Chondrocyte (in vitro differentiated cells): ENCODE results near the gene FRMD4A. TPM values are rescaled to one million over a fixed set of nuclear protein-coding genes. Genes with fewer than 3 reads are reported as not detected.
A peak's percentile ranks its signal among the peaks of the same experiment; 100 is the strongest.

Source experiments
- DNase-seq: peaks from one replicate; pipeline ENCODE4 v3.0.0; 2021; ENCODE audit warnings: mixed read lengths, low spot score
- H3K27ac Mint-ChIP-seq: one replicate; pipeline ENCODE4 v1.8.0; 2021; ENCODE audit warnings: mild to moderate bottlenecking, moderate library complexity, mixed read lengths; ENCODE audit not compliant: unreplicated experiment
- H3K27me3 Mint-ChIP-seq: 2 replicates; pipeline ENCODE4 v1.8.0; 2021; ENCODE audit warnings: low read depth, mixed read lengths
- H3K36me3 Mint-ChIP-seq: 2 replicates; pipeline ENCODE4 v1.8.0; 2021; ENCODE audit warnings: low read depth, mixed read lengths
- H3K4me1 Mint-ChIP-seq: 2 replicates; pipeline ENCODE4 v1.8.0; 2021; ENCODE audit warnings: low read depth, mild to moderate bottlenecking, mixed read lengths
- H3K4me3 Mint-ChIP-seq: one replicate; pipeline ENCODE4 v1.8.0; 2021; ENCODE audit warnings: mild to moderate bottlenecking, moderate library complexity, mixed read lengths; ENCODE audit not compliant: unreplicated experiment
- H3K9me3 Mint-ChIP-seq: 2 replicates; pipeline ENCODE4 v1.8.0; 2021; ENCODE audit warnings: low read depth, mixed read lengths
- CTCF ChIP-seq: fragments of 200-600 bp; sonication (generic); IDR thresholded peaks from 2 replicates; pipeline ENCODE4 v1.5.0; 2021; ENCODE audit warnings: antibody characterized with exemption, mild to moderate bottlenecking, moderate library complexity
- total RNA-seq: library from RNA; stranded (reverse); gene quantifications from 3 replicates; pipeline ENCODE4 v1.2.1, GENCODE V29; 2021

Gene FRMD4A
- total RNA-seq, 1 donor from 2014 or later: 129 TPM

GRCh38 chr10:13612654-13613373 lies 717.9 kb downstream of the FRMD4A start:
- Mint-ChIP-seq H3K9me3 (no peaks in the 10 kb centered on the region), H3K27me3 (no peaks in the 10 kb centered on the region), H3K4me3 (no peak overlapping the region), H3K36me3 (peaks cover 13% of the 10 kb centered on the region), H3K4me1 (peaks cover 42% of the 10 kb centered on the region), H3K27ac (peak overlapping the region; percentile 41)
- TF ChIP-seq CTCF: no peak
- DNase-seq: no peak

DNA sequence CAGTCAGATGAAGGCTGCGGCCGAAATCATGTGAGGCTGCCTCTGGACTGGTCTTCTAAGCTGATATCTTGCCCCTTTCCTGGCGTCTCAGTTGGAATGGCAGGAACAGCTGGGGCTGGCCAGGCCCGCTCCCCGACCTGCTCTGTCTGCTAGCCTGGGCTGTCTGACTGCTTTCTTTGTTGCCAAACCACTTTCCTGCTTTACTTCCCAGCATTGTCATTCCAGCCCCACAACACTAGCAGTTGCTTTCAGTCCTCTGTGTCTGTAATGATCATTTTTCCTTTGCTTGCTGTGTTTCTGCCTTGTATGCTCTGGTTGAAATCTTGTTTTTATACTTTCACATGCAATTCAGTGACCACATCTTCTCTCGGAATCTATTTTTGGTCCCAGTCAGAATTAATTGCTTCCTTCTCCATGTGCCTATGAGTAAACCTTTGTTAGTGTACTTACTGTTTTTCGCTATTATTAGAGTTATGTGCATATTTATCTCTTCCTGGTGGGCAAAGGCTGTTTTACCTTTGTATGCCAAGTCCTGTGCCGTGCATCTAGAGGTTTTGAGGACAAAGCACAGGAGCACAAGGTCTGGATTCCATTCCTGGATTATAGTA lies 722.4 kb downstream of the FRMD4A start:
- no peak for DNase-seq
- H3K27ac Mint-ChIP-seq: no peak overlapping the region
- no peak overlapping the region for H3K4me3 Mint-ChIP-seq
- no peak for TF ChIP-seq CTCF
- no peaks in the 10 kb centered on the region for H3K4me1 Mint-ChIP-seq
- no peaks in the 10 kb centered on the region for H3K27me3 Mint-ChIP-seq
- H3K9me3 Mint-ChIP-seq: no peaks in the 10 kb centered on the region
- peaks cover 17% of the 10 kb centered on the region for H3K36me3 Mint-ChIP-seq

DNA sequence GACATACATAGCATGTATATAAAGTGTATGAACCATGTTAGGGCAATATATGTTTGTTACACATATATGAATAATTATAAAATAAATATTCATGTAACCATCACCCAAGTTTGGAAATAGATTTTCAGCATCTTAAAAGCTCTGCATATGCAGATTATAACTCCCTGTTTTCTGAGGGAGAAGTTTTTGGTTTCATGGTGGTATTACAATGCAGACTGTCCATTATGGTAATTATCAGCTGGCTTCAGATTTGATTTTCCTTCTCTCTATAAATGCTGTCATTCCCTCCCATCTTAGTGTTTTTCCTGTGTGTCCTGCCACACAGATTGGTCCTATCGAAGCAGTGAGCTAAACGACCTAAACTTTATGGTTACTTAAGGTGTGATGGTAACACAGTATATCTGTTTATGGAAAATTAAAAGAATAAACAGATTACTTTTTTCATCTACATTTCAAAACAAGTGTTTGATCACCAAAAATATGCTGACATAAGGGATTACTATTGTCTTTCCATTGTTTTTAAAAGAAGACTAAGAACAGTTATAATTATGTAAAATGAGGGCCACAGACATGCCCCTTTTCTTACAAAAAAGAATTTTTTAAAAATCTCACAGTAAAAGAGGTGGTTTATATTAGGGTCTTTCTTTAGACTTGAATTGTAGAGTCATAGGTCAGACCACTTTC lies 726.2 kb downstream of the FRMD4A start:
- H3K9me3 Mint-ChIP-seq: no peaks in the 10 kb centered on the region
- DNase-seq: no peak
- H3K36me3 Mint-ChIP-seq: peaks cover 17% of the 10 kb centered on the region

GRCh38 chr10:13597909-13598308 lies 732.8 kb downstream of the FRMD4A start:
- Mint-ChIP-seq H3K4me1 (peaks cover 11% of the 10 kb centered on the region), H3K9me3 (no peaks in the 10 kb centered on the region), H3K27ac (no peak overlapping the region), H3K36me3 (peaks cover 6% of the 10 kb centered on the region), H3K4me3 (no peak overlapping the region), H3K27me3 (no peaks in the 10 kb centered on the region)
- no peak for TF ChIP-seq CTCF
- no peak for DNase-seq

More for the DNA sequence above, 726.2 kb downstream of the FRMD4A start:
- Mint-ChIP-seq H3K4me1 (peaks cover 11% of the 10 kb centered on the region), H3K4me3 (no peak overlapping the region), H3K27ac (no peak overlapping the region), H3K27me3 (no peaks in the 10 kb centered on the region)
- TF ChIP-seq CTCF: no peak

GRCh38 chr10:13594641-13595040 lies 736.1 kb downstream of the FRMD4A start:
- Mint-ChIP-seq H3K4me3 (no peak overlapping the region), H3K36me3 (peaks cover 2% of the 10 kb centered on the region), H3K9me3 (no peaks in the 10 kb centered on the region)

More at GRCh38 chr10:13594641-13595040, 736.1 kb downstream of the FRMD4A start:
- Mint-ChIP-seq H3K27me3 (no peaks in the 10 kb centered on the region), H3K4me1 (no peaks in the 10 kb centered on the region), H3K27ac (no peak overlapping the region)
- no peak for DNase-seq
- TF ChIP-seq CTCF: no peak
